GM21526 (cell line): ENCODE measurements around the gene ZNF207.
"Not testable (repeated sequence)": the region's sequence is repeated elsewhere in the genome, so short reads cannot be mapped to it uniquely, and the experiment has no call there.

ENCODE experiments used
- ATAC-seq: cut with Tn5 transposase; IDR thresholded peaks from one replicate; pipeline ENCODE4 v1.9.1; 2021; ENCODE audit warnings: moderate library complexity; ENCODE audit not compliant: unreplicated experiment, low FRiP score

The ZNF207 gene

GRCh38 chr17:32333187-32333586, 16.8 kb upstream of the ZNF207 start:
- no peak for ATAC-seq

DNA sequence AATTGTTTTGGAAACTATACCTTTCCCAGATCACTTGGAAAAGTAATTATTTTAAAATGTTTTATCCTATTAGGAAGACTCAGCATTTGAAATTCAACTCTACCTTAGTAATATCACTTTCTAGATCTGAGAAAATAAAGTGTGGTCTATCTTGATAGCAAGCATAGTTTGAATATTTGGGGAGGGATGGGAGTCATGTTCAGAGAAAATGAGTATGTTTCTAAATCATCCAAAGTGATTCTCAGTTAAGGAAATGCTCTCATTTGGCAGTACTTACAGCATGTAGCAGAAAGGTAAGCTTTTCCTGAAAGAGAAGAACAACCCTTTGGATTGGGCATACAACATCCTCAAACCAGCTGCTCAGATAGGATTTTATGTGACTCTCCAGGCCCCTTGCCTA, 14.9 kb upstream of the ZNF207 start:
- no peak for ATAC-seq

DNA sequence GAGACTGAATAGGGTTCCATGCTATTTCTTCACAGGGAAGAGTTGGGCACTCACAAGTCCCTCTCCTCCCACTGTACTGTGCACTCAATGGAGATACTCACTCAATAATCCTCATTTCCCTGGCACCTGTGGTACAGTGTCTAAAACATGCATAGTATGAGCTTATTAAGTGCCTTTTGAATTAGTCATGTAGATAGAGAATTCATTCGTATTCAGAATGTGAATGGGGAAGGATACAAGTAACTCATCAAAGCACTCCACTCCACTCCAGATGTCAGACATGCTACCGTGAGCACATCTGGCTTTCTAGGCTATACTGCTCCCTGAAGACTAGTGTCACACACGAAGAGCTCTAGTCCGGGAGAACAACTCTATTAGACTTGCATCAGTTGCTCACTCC, 14.3 kb upstream of the ZNF207 start:
- ATAC-seq, result no peak

- peak; percentile 11 for ATAC-seq
Measured at GRCh38 chr17:32341141-32341856, 8.7 kb upstream of the ZNF207 start.

DNA sequence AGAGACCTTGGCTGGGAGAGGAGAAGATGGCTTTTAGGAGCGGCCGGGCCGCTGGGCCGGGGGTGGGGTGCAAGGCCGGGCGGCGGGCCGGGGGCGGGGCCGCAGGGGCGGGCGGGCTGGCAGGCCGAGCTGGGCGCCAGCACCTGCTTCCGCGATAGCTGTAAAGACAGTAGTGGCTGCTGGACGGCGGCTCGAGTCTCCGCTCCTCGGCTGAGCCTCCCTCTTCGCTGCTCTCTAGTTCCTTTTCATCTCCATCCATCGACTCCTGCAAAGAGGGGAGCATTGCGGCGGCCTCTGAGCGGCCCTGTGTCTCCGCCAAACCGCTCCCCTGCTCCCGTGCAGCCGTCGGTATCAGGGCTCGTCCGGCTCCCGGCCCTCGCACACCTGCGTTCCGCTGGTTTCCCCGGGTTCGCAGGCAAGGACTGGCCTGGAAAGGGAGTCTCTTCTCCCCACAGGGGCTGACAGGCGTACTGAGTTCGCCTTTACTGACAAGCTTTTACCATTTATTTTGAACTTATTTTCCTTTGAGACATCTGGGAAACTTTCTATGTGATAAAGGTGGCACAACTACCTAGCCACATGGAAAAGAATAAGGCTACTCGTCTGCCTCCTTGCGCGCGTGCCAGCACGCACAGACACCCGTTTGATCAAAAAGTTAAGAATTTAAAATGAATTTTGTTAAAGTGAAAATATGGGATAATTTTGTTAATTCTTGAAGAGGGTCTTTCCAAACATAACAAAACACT, 7.9 kb upstream of the ZNF207 start, which contains the start of gene C17orf75:
Gene C17orf75, minus strand, starts transcription at position 317 of the 746 bp plus-strand sequence. Its CDS starts 34 bp downstream, at position 283.
- ATAC-seq, result peak; percentile 58

DNA sequence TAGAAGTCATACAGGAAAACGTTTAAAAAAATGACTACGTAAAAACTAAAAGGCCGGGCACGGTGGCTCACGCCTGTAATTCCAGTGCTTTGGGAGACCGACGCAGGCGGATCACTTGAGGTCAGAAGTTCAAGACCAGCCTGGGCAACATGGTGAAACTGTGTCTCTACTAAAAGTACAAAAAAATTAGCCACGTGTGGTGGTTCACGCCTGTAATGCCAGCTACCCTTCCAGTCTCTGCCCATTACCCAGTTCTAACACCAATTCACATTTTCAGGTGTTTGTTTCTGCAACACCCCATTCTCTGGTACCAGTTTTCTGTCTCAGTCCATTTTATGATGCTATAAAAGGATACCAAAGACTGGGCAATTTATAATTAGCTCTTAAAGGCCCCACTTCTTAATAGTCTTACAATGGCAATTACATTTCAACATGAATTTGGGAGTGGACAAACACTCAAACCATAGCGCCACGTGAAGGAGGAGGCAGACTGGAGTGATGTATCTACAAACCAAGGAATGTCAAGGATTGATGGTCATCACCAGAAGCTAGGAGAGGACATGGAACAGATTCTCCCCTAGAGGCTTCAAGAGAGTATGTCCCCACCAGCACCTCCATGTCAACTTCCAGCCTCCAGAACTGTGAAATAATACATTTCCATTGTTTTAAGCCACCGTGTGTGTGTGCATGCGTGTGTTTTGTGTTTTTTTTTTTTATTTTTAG, 7.2 kb upstream of the ZNF207 start:
- no peak for ATAC-seq

GRCh38 chr17:32345951-32346600, 3.9 kb upstream of the ZNF207 start:
- no peak for ATAC-seq

DNA sequence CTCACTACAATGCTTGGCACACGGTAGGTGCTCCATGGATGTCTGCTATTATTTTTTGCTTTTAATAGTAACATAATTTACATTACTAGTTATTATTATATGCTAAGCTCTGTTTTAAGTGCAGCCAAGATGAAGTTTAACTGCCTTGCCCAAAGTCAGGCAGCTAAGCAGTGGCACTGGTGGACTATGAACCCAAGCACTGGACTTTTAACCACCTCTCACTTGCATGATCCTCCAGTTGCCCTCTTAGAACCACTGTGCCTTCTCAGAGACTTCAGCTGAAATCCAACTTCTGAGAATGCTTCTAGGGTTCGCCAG, 1.5 kb upstream of the ZNF207 start:
- ATAC-seq, result no peak

GRCh38 chr17:32349503-32349853, 479 bp upstream of the ZNF207 start:
- ATAC-seq, result no peak

GRCh38 chr17:32350666-32351418, 885 bp downstream of the ZNF207 start:
- no peak for ATAC-seq

GRCh38 chr17:32352734-32353133, 2.8 kb downstream of the ZNF207 start:
- not testable (repeated sequence) for ATAC-seq

DNA sequence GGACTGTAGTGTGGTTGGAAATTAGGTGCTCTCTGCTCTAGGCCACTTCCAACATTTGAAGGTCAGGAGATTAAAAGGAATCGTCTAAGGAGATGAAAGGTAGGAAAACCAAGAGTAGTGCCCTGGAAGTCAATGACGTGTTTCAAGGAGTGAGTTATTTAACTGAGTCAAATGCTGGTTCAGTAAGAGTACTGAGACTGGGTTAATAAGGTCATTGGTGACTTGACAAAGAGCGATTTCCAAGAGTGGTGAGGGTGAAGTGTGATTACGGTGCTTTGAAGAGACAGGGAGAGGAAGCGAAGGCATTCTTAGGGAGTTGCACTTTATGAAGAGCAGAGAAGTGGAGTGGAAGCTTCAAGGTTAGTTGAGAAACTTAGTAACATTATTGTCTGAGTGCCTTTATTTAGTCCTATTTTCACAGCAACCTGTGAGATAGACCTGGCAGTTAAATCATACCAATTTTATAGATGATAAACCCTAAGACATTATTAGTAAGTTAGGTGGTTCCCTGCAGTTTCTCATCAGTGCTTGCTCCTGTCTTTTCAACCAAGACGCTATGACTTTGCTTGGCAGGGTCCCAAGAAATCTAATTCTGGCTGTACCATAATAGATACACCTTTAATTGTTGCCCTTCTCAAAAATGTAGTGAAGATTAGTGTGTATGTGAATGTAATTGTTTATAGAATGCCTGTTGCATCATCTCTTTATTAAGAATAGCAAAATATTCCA, 5.9 kb downstream of the ZNF207 start:
- no peak for ATAC-seq

- ATAC-seq, result no peak
Measured at GRCh38 chr17:32356378-32356743, 6.4 kb downstream of the ZNF207 start.

DNA sequence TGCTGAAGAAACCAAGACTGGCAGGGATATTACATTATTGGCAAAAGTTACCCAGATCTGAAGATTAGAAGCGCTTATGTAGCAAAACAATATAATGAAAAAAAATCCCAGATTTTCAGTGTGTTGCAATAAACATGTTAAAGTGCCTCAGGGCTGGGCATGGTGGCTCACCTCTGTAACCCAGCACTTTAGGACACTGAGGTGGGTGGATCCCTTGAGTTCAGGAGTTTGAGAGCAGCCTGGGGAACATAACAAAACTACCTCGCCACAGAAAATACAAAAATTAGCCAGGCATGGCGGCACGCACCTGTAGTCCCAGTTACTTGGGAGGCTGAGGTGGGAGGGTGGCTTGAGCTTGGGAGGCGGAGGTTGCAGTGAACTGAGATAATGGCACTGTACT, 6.8 kb downstream of the ZNF207 start:
- ATAC-seq, result no peak

DNA sequence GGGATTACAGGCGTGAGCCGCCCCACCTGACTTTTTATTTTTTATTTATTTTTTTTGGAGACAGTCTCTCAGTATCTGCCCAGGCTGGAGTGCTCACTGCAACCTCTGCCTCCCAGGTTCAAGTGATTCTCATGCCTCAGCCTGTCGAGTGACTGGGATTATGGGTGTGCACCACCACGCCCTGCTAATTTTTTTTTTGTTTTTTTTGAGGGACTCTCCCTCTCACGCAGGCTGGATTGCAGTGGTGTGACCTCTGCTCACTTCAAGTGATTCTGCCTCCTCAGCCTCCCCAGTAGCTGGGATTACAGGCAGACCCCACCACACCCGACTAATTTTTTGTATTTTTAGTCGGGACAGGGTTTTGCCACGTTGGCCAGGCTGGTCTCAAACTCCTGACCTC, 7.7 kb downstream of the ZNF207 start:
- no peak for ATAC-seq

DNA sequence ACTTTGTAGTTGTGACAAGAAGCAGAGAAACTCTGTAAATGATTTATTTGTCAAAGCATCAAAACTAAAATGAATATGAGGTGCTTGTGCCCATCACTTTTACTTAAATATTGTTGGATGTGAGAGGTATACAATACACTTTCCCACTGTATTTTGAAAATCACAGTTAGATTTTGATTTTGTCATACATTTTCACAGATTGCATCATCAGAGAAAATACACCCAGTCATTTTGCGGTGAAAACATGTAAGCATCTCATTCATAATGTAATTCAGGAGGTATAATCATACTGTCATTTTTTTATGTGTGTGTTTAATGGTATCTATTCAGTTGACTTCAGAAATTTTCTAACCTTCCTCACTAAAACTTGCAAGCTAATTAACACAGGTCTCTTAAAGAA, 11.3 kb downstream of the ZNF207 start:
- ATAC-seq, result no peak

GRCh38 chr17:32370426-32370825, 20.5 kb downstream of the ZNF207 start:
- ATAC-seq, result no peak

DNA sequence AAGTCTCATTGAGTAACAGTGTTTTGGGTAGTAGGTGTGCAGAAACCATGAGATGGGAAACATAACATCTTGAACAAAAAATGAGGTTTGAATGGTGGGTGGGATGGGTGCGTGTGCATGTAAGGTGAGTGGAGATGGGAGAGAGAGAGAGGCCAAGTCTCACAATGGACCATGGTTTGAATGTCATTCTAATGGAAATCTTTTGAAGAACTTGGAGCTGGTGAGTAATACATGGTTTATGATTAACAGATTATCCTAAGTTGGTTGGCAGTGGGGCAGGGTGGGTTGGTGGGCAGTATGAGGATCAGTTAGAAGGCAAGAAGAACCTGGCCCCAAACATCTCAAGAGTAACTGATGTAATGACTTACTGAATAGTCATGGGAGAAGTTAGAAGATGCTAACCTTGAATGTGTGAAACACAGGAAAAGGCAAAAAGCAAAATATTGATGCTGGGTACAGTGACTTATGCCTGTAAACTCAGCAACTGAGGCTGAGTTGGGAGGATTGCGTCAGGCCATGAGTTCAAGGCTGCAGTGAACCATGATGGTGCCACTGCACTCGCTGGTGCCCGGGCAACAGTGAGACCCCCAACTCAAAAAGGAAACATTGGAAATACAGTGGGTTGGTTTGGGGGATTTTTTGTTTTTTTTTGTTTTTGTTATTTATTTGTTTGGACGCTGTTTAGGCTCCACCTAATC, 32.7 kb downstream of the ZNF207 start:
- no peak for ATAC-seq

DNA sequence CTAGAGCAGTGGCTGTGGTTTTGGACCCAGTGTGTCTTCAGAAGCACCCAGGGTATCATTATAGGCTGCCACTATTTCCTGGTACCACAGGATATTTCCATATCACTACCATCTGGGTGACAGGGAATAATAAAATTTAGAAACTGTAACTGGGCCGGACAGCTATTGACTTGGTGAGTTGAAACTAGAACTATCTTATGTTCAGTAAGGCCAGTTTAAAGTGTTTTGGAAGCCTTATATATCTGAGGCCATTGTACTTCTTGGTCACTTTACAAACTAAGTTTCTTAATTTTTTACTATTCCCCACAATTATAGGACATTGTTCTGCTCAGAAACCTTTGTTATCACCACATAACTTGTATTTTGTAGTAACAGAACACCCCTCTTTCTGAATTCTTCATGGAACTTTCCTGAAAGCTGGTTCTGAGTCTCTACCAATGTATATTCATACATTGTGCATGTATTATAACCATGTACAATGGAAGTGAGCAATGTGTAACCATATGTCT, 34.0 kb downstream of the ZNF207 start:
- no peak for ATAC-seq
